Transverse colon (tissue), 3 donors: ENCODE data around the gene LRRC32.

ENCODE experiments used
- EP300 ChIP-seq: sonication (generic); formaldehyde crosslinking; IDR thresholded peaks from one replicate; pipeline ENCODE4 v1.6.1; 2017; ENCODE audit warnings: antibody characterized with exemption, low read depth
- POLR2A ChIP-seq: fragments of 450-650 bp; IDR thresholded peaks from one replicate; pipeline ENCODE4 v1.6.1; 2016; ENCODE audit warnings: antibody characterized with exemption, mild to moderate bottlenecking, moderate library complexity
- TF ChIP-seq, protein P1 (sequence below), 5 experiments: fragments of 200-600 bp in 3 of 5; fragments of 450-650 bp in 2 of 5; sonication (generic) in 3 of 5; IDR thresholded peaks; 1 replicate in 2 of 5; 2 replicates in 3 of 5; pipeline ENCODE4 v1.5.1; 2016 to 2017; ENCODE audit warnings: antibody characterized with exemption in 5 of 5, inconsistent platforms in 3 of 5, mild to moderate bottlenecking in 2 of 5, moderate library complexity in 1 of 5

GRCh38 chr11:76649851-76650372 lies 20.6 kb downstream of the LRRC32 start:
- no peak for TF ChIP-seq POLR2A
- no peak for TF ChIP-seq EP300
- TF ChIP-seq, protein P1, sequence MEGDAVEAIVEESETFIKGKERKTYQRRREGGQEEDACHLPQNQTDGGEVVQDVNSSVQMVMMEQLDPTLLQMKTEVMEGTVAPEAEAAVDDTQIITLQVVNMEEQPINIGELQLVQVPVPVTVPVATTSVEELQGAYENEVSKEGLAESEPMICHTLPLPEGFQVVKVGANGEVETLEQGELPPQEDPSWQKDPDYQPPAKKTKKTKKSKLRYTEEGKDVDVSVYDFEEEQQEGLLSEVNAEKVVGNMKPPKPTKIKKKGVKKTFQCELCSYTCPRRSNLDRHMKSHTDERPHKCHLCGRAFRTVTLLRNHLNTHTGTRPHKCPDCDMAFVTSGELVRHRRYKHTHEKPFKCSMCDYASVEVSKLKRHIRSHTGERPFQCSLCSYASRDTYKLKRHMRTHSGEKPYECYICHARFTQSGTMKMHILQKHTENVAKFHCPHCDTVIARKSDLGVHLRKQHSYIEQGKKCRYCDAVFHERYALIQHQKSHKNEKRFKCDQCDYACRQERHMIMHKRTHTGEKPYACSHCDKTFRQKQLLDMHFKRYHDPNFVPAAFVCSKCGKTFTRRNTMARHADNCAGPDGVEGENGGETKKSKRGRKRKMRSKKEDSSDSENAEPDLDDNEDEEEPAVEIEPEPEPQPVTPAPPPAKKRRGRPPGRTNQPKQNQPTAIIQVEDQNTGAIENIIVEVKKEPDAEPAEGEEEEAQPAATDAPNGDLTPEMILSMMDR (IDR thresholded peaks at IDR 0.05), result no peak
